Trophoblast cell (in vitro differentiated cells and primary cell): ENCODE data around the gene TADA3.

Experiments
- DNase-seq, 2 donors: peaks; one replicate each; pipeline ENCODE4 v3.0.0-alpha.2; 2016
- H2AFZ ChIP-seq: 2 replicates; pipeline ENCODE4 v1.6.1; 2013; ENCODE audit warnings: low read length, moderate library complexity, mild to moderate bottlenecking; ENCODE audit not compliant: insufficient read depth, poor library complexity
- H2AK5ac ChIP-seq: 2 replicates; pipeline ENCODE4 v1.6.1; 2013; ENCODE audit warnings: mild to moderate bottlenecking, low read length
- H2BK120ac ChIP-seq: 2 replicates; pipeline ENCODE4 v1.6.1; 2013; ENCODE audit warnings: low read length, mild to moderate bottlenecking, moderate library complexity; ENCODE audit not compliant: insufficient read depth, poor library complexity
- H2BK12ac ChIP-seq: 2 replicates; pipeline ENCODE4 v1.6.1; 2013; ENCODE audit warnings: mild to moderate bottlenecking, low read length, moderate library complexity
- H2BK5ac ChIP-seq: 2 replicates; pipeline ENCODE4 v1.6.1; 2013; ENCODE audit warnings: low read length, low read depth, moderate library complexity, mild to moderate bottlenecking; ENCODE audit not compliant: poor library complexity
- H3K14ac ChIP-seq: 2 replicates; pipeline ENCODE4 v1.6.1; 2013; ENCODE audit warnings: mild to moderate bottlenecking, low read length
- H3K18ac ChIP-seq: 2 replicates; pipeline ENCODE4 v1.6.1; 2013; ENCODE audit warnings: mild to moderate bottlenecking, low read length
- H3K23ac ChIP-seq: 2 replicates; pipeline ENCODE4 v1.6.1; 2013; ENCODE audit warnings: low read length
- H3K27ac ChIP-seq: 2 replicates; pipeline ENCODE4 v1.5.1; 2013; ENCODE audit warnings: low read depth, mild to moderate bottlenecking, inconsistent platforms, low read length, moderate library complexity
- H3K27me3 ChIP-seq: 2 replicates; pipeline ENCODE4 v1.6.1; 2013; ENCODE audit warnings: inconsistent platforms, mild to moderate bottlenecking, low read length, moderate library complexity; ENCODE audit not compliant: insufficient read depth
- H3K36me3 ChIP-seq, 2 experiments: 1 replicate in 1 of 2; 2 replicates in 1 of 2; pipeline ENCODE4 v1.6.1; 2013; ENCODE audit warnings: low read length in 2 of 2, mild to moderate bottlenecking in 2 of 2, moderate library complexity in 1 of 2; ENCODE audit not compliant: insufficient read depth in 2 of 2, control insufficient read depth in 1 of 2
- H3K4ac ChIP-seq: 2 replicates; pipeline ENCODE4 v1.6.1; 2013; ENCODE audit warnings: low read depth, mild to moderate bottlenecking, low read length, moderate library complexity
- H3K4me1 ChIP-seq, 2 experiments: 1 replicate in 1 of 2; 2 replicates in 1 of 2; pipeline ENCODE4 v1.6.1; 2013; ENCODE audit warnings: low read length in 2 of 2, mild to moderate bottlenecking in 2 of 2, moderate library complexity in 1 of 2; ENCODE audit not compliant: insufficient read depth in 2 of 2, control insufficient read depth in 1 of 2
- H3K4me2 ChIP-seq: 2 replicates; pipeline ENCODE4 v1.6.1; 2013; ENCODE audit warnings: inconsistent platforms, mild to moderate bottlenecking, low read length, moderate library complexity
- H3K4me3 ChIP-seq: 2 replicates; pipeline ENCODE4 v1.5.1; 2013; ENCODE audit warnings: mild to moderate bottlenecking, low read depth, low read length, inconsistent platforms
- H3K79me1 ChIP-seq: one replicate; pipeline ENCODE4 v1.6.1; 2013; ENCODE audit warnings: low read length
- H3K79me2 ChIP-seq: 2 replicates; pipeline ENCODE4 v1.6.1; 2013; ENCODE audit warnings: low read length, mild to moderate bottlenecking; ENCODE audit not compliant: control insufficient read depth, insufficient read depth, poor library complexity
- H3K9ac ChIP-seq: 2 replicates; pipeline ENCODE4 v1.6.1; 2013; ENCODE audit warnings: mild to moderate bottlenecking, low read length
- H3K9me3 ChIP-seq: 2 replicates; pipeline ENCODE4 v1.6.1; 2013; ENCODE audit warnings: low read depth, mild to moderate bottlenecking, control low read depth, inconsistent platforms, low read length; ENCODE audit not compliant: insufficient read depth
- H4K12ac ChIP-seq: 2 replicates; pipeline ENCODE4 v1.6.1; 2013; ENCODE audit warnings: low read depth, mild to moderate bottlenecking, low read length, moderate library complexity
- H4K8ac ChIP-seq: 2 replicates; pipeline ENCODE4 v1.6.1; 2013; ENCODE audit warnings: low read depth, mild to moderate bottlenecking, low read length, moderate library complexity
- H4K91ac ChIP-seq: one replicate; pipeline ENCODE4 v1.6.1; 2013; ENCODE audit warnings: low read depth, mild to moderate bottlenecking, low read length, moderate library complexity
- WGBS: extraction: QIAGEN DNeasy Blood & Tissue Kit; methylation state at CpG from one replicate; pipeline ENCODE4 v1.1.7; 2013; ENCODE audit warnings: missing lambda C conversion rate; ENCODE audit not compliant: insufficient read length, insufficient coverage; ENCODE audit errors: extremely low coverage; 5-methylcytosine and 5-hydroxymethylcytosine counted together

Gene TADA3

DNA sequence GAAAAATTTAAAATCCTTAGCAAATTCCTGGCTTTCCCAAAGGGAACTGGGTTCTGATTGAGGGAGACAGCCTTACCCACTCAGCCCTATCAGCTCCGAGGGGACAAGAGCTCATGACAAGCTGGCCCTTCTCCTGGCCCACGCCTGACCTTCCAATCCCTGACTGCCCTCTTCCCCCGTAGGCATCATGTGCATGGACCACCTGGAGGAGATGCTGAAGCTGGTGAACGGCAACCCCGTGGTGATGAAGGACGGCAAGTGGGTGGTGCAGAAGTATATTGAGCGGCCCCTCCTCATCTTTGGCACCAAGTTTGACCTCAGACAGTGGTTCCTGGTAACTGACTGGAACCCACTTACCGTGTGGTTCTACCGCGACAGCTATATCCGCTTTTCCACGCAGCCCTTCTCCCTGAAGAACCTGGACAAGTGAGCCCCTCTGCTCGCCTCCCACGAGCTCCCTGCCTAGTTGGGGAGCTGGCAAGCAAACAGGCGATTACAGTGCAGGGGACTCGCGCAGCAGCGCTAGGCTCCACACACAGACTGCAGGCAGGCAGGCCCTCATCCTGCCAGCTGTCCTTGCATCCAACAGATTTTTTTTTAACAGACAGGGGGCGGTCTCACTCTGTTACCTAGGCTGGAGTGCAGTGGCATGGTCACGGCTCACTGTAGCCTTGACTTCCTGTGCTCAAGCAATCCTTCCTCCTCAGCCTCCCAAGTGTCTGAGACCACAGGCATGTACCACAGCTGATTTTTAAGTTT is 34.7 kb upstream of the TADA3 start:
- no peak overlapping the region for H2AK5ac ChIP-seq
- no peak overlapping the region for H3K4me3 ChIP-seq
- no peak overlapping the region for H2BK120ac ChIP-seq
- no peaks in the 10 kb centered on the region for H3K79me2 ChIP-seq
- WGBS: no CpG with 5 or more reads among the region's 20 CpGs
- no peaks in the 10 kb centered on the region for H3K79me1 ChIP-seq
- H3K4ac ChIP-seq: no peak overlapping the region
- no peak overlapping the region for H3K4me2 ChIP-seq
- no peak overlapping the region for H2BK5ac ChIP-seq
- no peak overlapping the region for H4K91ac ChIP-seq
- no peak overlapping the region for H3K27ac ChIP-seq
- H3K27me3 ChIP-seq: no peaks in the 10 kb centered on the region
- DNase-seq: peak; percentile 43 to 76
- no peak overlapping the region for H3K9ac ChIP-seq
- no peak overlapping the region for H3K23ac ChIP-seq
- H3K9me3 ChIP-seq: peaks cover 3% of the 10 kb centered on the region
- no peak overlapping the region for H4K12ac ChIP-seq
- H2AFZ ChIP-seq: no peak overlapping the region
- H2BK12ac ChIP-seq: no peak overlapping the region
- H3K36me3 ChIP-seq: peaks cover 3 to 10% of the 10 kb centered on the region in 2 experiments
- H3K18ac ChIP-seq: no peak overlapping the region
- no peak overlapping the region for H4K8ac ChIP-seq
- H3K4me1 ChIP-seq: no peaks in the 10 kb centered on the region
- no peak overlapping the region for H3K14ac ChIP-seq

DNA sequence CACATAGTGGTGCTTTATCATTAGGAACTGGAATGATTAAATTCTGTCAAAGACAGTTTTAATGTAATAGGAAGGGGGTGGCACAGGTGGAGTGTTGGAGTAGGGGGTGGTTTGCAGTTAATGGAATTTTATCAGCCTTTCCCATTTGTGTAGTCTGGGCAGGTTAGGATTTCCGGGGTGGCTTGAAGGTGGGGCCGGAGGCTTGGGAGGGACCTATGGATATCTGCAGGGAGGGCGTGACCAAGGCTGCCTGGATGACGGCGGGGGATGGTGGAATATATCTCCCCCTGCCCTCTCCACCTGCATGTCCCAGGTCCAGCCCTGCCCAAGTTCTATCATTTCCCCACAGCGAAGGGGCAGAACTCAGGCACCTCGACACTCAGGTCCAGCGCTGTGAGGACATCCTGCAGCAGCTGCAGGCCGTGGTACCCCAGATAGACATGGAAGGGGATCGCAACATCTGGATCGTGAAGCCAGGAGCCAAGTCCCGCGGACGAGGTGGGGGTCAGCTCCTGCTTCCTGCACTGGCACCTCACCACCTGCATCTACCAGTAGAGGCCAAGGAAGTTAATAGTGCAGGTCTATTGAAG is 33.3 kb upstream of the TADA3 start:
- no peak overlapping the region for H4K91ac ChIP-seq
- peaks cover 3 to 8% of the 10 kb centered on the region in 2 experiments for H3K36me3 ChIP-seq
- no peak overlapping the region for H3K18ac ChIP-seq
- no peaks in the 10 kb centered on the region for H3K79me2 ChIP-seq
- peaks cover 3% of the 10 kb centered on the region for H3K9me3 ChIP-seq
- no peak overlapping the region for H3K14ac ChIP-seq
- no peaks in the 10 kb centered on the region for H3K4me1 ChIP-seq
- no peak overlapping the region for H2AFZ ChIP-seq
- H3K23ac ChIP-seq: no peak overlapping the region
- no CpG with 5 or more reads among the region's 14 CpGs for WGBS
- H3K4me3 ChIP-seq: no peak overlapping the region
- H2BK5ac ChIP-seq: no peak overlapping the region
- no peak overlapping the region for H3K4ac ChIP-seq
- no peak for DNase-seq
- no peak overlapping the region for H2AK5ac ChIP-seq
- H3K9ac ChIP-seq: no peak overlapping the region
- no peak overlapping the region for H3K4me2 ChIP-seq
- no peaks in the 10 kb centered on the region for H3K79me1 ChIP-seq
- H4K8ac ChIP-seq: no peak overlapping the region
- no peak overlapping the region for H2BK12ac ChIP-seq
- no peaks in the 10 kb centered on the region for H3K27me3 ChIP-seq
- H2BK120ac ChIP-seq: no peak overlapping the region
- no peak overlapping the region for H4K12ac ChIP-seq
- H3K27ac ChIP-seq: no peak overlapping the region

DNA sequence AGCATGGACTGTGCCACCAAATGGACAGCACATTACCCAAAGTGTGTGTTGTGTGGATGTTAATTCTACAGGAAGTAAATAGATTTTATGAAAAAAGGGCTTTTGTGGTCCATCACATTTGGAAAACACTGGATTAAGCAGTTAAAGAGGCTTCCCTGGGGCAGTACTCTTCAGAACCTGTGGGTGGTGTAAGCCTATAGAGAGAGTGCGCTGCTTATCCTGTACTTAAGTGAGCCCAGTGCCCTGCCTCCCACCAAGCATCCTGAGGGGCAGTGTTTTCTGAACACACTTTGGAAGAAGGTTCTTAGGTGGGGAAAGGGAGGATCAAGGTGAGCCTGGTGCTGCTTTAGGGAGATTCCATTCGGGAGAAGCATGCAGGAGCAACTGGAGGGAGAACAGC is 28.7 kb upstream of the TADA3 start:
- Histone ChIP-seq H3K36me3 (peaks cover 0 to 8% of the 10 kb centered on the region in 2 experiments), H3K27me3 (no peaks in the 10 kb centered on the region), H3K9ac (no peak overlapping the region), H2BK5ac (no peak overlapping the region), H3K4me3 (no peak overlapping the region), H3K4me2 (no peak overlapping the region), H2BK12ac (no peak overlapping the region), H3K79me1 (no peaks in the 10 kb centered on the region), H2AK5ac (no peak overlapping the region), H2BK120ac (no peak overlapping the region), H3K27ac (no peak overlapping the region), H4K12ac (no peak overlapping the region), H4K8ac (no peak overlapping the region), H3K18ac (no peak overlapping the region), H2AFZ (no peak overlapping the region), H3K4me1 (no peaks in the 10 kb centered on the region), H4K91ac (no peak overlapping the region), H3K4ac (no peak overlapping the region), H3K14ac (no peak overlapping the region), H3K79me2 (no peaks in the 10 kb centered on the region), H3K9me3 (no peaks in the 10 kb centered on the region), H3K23ac (no peak overlapping the region)
- no CpG with 5 or more reads among the region's 2 CpGs for WGBS
- peak in 1 of 2 donors; percentile 18 for DNase-seq

GRCh38 chr3:9820543-9820942 is 28.3 kb upstream of the TADA3 start:
- no peak overlapping the region for H2AK5ac ChIP-seq
- no peak overlapping the region for H3K14ac ChIP-seq
- no CpG with 5 or more reads among the region's 12 CpGs for WGBS
- H3K79me2 ChIP-seq: no peaks in the 10 kb centered on the region
- H2BK12ac ChIP-seq: no peak overlapping the region
- H3K4me1 ChIP-seq: no peaks in the 10 kb centered on the region
- H3K36me3 ChIP-seq: peaks cover 0 to 8% of the 10 kb centered on the region in 2 experiments
- no peak overlapping the region for H3K4me3 ChIP-seq
- no peak overlapping the region for H2BK5ac ChIP-seq
- H4K12ac ChIP-seq: no peak overlapping the region
- no peaks in the 10 kb centered on the region for H3K9me3 ChIP-seq
- H3K9ac ChIP-seq: no peak overlapping the region
- H3K79me1 ChIP-seq: no peaks in the 10 kb centered on the region
- H3K18ac ChIP-seq: no peak overlapping the region
- no peak for DNase-seq
- H3K4me2 ChIP-seq: no peak overlapping the region
- no peak overlapping the region for H3K4ac ChIP-seq
- H4K8ac ChIP-seq: no peak overlapping the region
- no peak overlapping the region for H2AFZ ChIP-seq
- no peak overlapping the region for H4K91ac ChIP-seq
- H3K23ac ChIP-seq: no peak overlapping the region
- H2BK120ac ChIP-seq: no peak overlapping the region
- no peak overlapping the region for H3K27ac ChIP-seq
- no peaks in the 10 kb centered on the region for H3K27me3 ChIP-seq
